GM13977 (cell line): ENCODE measurements around the gene GPR161.

Experiments
- DNase-seq: peaks from one replicate; pipeline ENCODE4 v3.0.0; 2012; ENCODE audit warnings: low spot score
- in situ Hi-C: fragments of 300-500 bp; cut with MboI; formaldehyde crosslinking; loops from one replicate; pipeline ENCODE4 v1.12.0; 2022; ENCODE audit warnings: low sequenced_read_pairs, low pct_unique_long_range_greater_than_20kb, mixed read lengths, inconsistent platforms; ENCODE audit not compliant: unreplicated experiment
- TF ChIP-seq, protein P1 (sequence below): IDR thresholded peaks from 2 replicates; pipeline ENCODE4 v1.5.1; 2012; ENCODE audit warnings: mild to moderate bottlenecking, control low read depth; ENCODE audit not compliant: insufficient read depth; ENCODE audit errors: extremely low read depth, missing control alignments

GPR161 gene

DNA sequence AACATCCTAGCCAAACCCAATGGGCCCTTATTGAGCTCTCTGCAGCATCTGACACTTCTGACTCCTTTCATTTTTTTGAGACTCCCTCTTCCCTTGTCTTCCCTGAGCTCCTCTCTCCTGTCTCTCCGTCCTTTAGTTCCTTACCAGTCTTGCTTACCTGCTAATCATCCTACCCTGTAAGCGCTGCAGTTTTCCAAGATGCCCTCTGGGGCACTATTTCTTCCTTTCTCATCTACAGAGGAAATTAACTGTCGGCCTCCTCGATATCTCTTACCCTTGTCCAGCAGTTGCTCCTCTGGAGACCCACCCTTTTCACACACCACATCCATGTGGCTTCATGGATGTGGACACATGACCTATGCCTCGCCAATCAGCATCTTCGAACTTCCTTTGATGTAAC lies 6.8 kb downstream of the GPR161 start:
- in situ Hi-C loops, result no loop called here
- no peak for DNase-seq
- TF ChIP-seq, protein P1, sequence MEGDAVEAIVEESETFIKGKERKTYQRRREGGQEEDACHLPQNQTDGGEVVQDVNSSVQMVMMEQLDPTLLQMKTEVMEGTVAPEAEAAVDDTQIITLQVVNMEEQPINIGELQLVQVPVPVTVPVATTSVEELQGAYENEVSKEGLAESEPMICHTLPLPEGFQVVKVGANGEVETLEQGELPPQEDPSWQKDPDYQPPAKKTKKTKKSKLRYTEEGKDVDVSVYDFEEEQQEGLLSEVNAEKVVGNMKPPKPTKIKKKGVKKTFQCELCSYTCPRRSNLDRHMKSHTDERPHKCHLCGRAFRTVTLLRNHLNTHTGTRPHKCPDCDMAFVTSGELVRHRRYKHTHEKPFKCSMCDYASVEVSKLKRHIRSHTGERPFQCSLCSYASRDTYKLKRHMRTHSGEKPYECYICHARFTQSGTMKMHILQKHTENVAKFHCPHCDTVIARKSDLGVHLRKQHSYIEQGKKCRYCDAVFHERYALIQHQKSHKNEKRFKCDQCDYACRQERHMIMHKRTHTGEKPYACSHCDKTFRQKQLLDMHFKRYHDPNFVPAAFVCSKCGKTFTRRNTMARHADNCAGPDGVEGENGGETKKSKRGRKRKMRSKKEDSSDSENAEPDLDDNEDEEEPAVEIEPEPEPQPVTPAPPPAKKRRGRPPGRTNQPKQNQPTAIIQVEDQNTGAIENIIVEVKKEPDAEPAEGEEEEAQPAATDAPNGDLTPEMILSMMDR, result no peak

DNA sequence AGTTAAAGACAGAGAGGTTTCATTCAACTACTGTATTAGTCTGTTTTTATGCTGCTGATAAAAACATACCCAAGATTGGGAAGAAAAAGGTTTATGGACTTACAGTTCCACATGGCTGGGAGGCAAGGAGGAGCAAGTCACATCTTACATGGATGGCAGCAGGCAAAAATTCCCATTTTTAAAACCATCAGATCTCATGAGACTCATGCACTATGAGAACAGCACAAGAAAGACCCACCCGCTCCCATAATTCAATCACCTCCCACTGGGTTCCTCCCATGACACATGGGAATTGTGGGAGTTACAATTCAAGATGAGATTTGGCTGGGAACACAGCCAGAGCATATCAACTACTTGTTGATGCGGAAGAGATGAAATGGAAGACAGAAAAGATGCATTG lies 9.2 kb downstream of the GPR161 start:
- in situ Hi-C loops, result no loop called here
- no peak for DNase-seq
- TF ChIP-seq, protein P1, result no peak

DNA sequence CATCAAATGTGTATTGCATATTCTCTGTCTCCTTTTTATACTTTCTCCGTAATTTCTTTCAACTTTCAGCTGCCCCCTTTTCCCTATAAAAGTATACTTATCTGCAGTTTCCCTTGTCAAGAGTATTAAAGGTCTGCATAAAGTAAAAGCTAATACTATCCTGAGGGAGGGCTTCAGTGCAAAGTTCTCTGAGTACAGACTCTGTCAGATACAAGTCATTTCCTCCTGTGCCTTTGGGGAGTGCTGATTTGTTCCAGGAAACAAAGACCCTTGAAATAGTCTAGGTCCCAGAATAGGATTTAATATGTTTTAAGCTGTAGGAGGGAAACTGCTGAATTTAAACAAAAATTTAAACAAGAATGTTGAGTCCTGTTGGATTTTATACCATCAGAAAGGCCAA lies 11.7 kb downstream of the GPR161 start:
- DNase-seq, result no peak
- in situ Hi-C loops, result no loop called here
- TF ChIP-seq, protein P1, result no peak

DNA sequence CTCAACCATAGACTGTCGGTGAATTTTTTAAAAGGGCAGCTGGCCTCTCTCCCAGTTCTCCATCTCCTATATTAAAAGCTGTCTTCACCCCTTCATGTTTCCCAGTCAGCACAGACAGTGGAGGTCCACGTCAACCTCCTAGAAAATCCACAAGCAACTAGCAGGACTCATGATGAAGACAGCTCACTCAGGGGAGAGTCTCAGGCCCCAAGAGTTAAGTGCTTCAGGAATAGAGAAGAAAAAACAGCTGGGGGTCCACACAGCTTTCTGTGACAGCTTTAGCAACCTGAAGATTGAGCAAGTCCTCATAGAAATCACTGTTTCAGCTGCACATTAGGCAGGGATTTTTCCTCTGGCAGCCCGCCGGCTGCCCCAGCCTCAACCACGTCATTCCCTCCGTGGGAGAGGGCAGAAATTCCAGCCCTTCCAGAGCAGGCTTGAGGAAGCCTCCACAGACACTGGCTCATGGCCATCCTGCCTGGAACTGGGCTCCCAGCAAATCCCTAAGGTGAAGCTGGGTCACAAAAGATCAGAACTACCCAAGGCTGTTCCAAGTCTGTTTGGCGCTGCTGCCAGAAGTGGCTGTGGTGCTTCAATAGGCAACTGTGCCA lies 15.2 kb downstream of the GPR161 start:
- in situ Hi-C loops, result no loop called here

DNA sequence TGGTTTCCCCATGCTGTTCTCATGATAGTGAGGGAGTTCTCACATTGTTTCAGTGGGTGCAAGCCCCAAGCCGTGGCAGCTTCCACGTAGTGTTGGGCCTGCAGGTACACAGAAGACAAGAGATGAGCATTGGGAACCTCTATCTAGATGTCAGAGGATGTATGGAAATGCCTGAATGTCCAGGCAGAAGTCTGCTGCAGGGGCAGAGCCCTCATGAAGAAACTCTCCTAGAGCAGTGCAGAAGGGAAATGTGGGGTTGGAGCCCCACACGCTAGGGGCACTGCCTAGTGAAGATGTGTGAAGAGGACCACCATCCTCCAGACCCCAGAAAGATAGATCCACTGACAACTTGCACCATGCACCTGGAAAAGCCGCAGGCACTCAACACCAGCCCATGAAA lies 17.0 kb downstream of the GPR161 start:
- no peak for DNase-seq
- in situ Hi-C loops, result no loop called here

More for the DNA sequence above, 15.2 kb downstream of the GPR161 start:
- TF ChIP-seq, protein P1, result no peak
- no peak for DNase-seq

DNA sequence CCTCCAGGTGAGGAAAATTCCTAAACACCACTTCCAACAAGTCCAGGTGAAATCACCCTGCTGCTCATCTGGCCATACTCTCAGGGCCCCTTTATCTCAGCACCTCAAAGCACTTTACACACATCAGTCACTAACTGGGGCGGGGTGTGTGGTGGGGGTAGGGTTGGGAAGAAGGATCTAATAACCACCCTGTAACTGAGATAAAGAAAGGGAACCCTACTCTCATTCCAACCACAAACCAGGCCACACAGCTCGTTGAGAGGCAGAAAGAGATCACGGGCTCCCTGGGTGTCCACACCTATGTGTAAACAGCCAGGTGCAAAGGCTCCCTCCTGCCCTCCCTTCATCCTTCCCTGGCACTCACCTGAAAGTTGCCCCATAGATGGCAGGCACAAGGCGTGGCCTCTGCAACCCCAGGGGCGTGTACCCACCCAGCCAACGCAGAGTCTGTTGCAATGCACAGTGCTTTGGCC lies 20.4 kb downstream of the GPR161 start:
- in situ Hi-C loops, result no loop called here
- no peak for DNase-seq
- TF ChIP-seq, protein P1, result no peak

More for the DNA sequence above, 17.0 kb downstream of the GPR161 start:
- TF ChIP-seq, protein P1, result no peak
